ENCODE data around the gene C1QTNF5. TPM values are rescaled to one million over a fixed set of nuclear protein-coding genes. Genes with fewer than 3 reads are reported as not detected.

Gene C1QTNF5
- total and polyA plus RNA-seq, 2 donors from 2014 or later = 40.4 to 42.8 TPM

DNA sequence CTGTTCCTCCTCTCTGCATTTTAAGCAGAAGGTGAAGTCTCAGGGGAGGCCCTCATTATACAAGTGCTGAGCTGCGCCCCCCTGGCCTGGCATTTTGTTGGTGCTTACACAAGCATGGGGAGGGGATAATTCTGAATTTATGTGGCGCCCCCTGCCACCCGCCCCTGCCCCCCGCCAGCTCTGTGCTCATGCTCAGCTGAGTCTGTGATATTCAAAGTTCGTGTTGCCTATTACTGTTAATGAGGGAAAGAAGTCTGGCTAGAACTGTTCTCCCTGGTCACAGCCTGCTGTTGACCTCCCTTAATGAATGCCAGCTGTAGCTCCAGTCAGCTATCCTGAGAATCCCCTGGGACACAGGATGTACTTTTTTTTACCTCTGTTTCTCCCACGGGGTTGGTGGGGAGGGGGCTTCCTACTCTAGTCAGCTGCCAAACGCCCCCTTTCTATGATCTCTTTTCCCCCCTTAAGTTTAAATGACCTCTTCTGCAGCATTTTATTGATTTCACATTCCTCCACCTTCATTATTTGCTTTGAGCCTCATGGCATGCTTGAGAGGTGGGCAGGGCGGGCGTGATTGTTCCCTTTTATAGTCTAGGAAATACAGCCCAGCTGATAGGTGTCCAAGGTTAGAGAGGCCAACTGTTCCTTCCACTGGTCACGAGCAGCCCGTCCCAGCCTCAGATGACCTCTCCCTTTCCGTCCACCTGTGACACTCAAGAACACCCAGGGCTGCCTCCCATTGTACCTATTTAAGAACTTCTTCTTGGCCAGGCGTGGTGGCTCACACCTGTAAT, 28.6 kb upstream of the C1QTNF5 start:
- peak overlapping the region; percentile 91 to 97 for H3K27ac ChIP-seq (ENCODE audit: low read depth in 2 of 2, low read length in 2 of 2)
- DNase-seq (peak; percentile 22 to 78 (median 61)), FAIRE-seq (no peak)
- H3K9me3 ChIP-seq (ENCODE audit: control insufficient read depth in 2 of 3, insufficient read depth in 1 of 3, low read length in 3 of 3) = no peaks in the 10 kb centered on the region
- H3K36me3 ChIP-seq (ENCODE audit: control insufficient read depth in 2 of 3, insufficient read depth in 3 of 3, low read length in 3 of 3) = no peaks in the 10 kb centered on the region
- TF ChIP-seq, protein P1, sequence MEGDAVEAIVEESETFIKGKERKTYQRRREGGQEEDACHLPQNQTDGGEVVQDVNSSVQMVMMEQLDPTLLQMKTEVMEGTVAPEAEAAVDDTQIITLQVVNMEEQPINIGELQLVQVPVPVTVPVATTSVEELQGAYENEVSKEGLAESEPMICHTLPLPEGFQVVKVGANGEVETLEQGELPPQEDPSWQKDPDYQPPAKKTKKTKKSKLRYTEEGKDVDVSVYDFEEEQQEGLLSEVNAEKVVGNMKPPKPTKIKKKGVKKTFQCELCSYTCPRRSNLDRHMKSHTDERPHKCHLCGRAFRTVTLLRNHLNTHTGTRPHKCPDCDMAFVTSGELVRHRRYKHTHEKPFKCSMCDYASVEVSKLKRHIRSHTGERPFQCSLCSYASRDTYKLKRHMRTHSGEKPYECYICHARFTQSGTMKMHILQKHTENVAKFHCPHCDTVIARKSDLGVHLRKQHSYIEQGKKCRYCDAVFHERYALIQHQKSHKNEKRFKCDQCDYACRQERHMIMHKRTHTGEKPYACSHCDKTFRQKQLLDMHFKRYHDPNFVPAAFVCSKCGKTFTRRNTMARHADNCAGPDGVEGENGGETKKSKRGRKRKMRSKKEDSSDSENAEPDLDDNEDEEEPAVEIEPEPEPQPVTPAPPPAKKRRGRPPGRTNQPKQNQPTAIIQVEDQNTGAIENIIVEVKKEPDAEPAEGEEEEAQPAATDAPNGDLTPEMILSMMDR (IDR thresholded peaks at IDR 0.05; ENCODE audit: borderline replicate concordance, extremely low read depth, insufficient read depth) = no peak
- H3K4me3 ChIP-seq (ENCODE audit: low read length in 3 of 3) = peak overlapping the region in 1 of 3 donors; percentile 53
- intact Hi-C loops (cut with DNase I) = no loop called here
- H3K27me3 ChIP-seq (ENCODE audit: control insufficient read depth, insufficient read depth, low read length) = no peaks in the 10 kb centered on the region
- H3K4me1 ChIP-seq (ENCODE audit: control insufficient read depth in 2 of 3, insufficient read depth in 2 of 3, low read depth in 1 of 3, low read length in 3 of 3) = peaks cover 7 to 71% (median 54%) of the 10 kb centered on the region in 3 donors
- H3K9ac ChIP-seq (ENCODE audit: low read length in 3 of 3) = peak overlapping the region in 1 of 3 donors; percentile 78

DNA sequence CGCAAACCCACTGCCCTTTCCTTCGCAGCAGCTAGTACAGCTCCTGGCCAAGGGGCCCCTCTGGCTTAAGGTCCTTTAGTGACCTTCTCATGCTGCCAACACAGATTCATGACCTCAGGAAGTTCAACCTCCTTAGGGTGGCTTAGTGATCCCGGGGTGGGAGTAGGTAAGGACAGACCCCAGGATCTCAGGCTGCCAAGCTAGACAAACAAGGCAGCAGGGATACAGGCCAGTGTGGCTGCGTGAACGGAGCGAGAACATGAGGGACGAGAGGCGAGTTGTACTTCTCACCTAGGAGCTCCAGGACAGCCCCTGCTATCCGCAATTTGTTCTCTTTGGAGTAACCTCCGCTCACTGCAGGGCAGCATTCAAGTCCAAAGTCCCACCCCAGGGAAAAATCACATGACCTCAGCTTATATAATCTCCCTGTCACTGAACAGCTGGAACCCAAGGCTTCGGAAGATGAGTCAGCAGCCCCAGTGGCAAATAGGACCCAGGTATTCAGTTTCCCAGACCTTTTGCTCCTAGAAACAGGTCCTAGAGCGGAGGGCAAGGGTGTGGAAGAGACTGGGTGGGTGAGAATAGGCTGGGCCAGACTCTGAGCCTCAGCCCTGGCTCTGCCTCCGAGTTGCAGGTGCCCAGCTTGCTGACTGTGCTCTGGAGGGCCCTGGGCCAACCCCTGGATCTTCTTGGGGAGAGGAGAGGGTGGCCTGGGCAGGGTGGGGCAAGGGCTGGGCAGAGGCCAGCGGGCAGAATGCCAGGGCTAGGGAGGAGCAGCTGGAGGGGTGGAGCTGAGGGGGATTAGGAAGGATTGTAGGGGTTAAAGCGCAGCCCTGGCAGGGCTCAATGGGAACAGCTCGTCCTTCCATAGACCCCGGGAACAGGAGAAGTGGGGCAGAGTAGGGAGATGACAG, 27.7 kb upstream of the C1QTNF5 start:
- no peaks in the 10 kb centered on the region for H3K36me3 ChIP-seq (ENCODE audit: control insufficient read depth in 2 of 3, insufficient read depth in 3 of 3, low read length in 3 of 3)
- peak overlapping the region; percentile 91 to 97 for H3K27ac ChIP-seq (ENCODE audit: low read depth in 2 of 2, low read length in 2 of 2)
- H3K27me3 ChIP-seq (ENCODE audit: control insufficient read depth, insufficient read depth, low read length) = no peaks in the 10 kb centered on the region
- H3K9me3 ChIP-seq (ENCODE audit: control insufficient read depth in 2 of 3, insufficient read depth in 1 of 3, low read length in 3 of 3) = no peaks in the 10 kb centered on the region
- peak overlapping the region in 2 of 3 donors; percentile 5 to 53 for H3K4me3 ChIP-seq (ENCODE audit: low read length in 3 of 3)
- peaks cover 7 to 68% (median 46%) of the 10 kb centered on the region in 3 donors for H3K4me1 ChIP-seq (ENCODE audit: control insufficient read depth in 2 of 3, insufficient read depth in 2 of 3, low read depth in 1 of 3, low read length in 3 of 3)
- intact Hi-C loops (cut with DNase I) = no loop called here
- peak overlapping the region in 2 of 3 donors; percentile 54 to 78 for H3K9ac ChIP-seq (ENCODE audit: low read length in 3 of 3)
- peak in 4 of 5 donors; percentile 62 to 93 (median 74) for DNase-seq
- TF ChIP-seq, protein P1 (IDR thresholded peaks at IDR 0.05; ENCODE audit: borderline replicate concordance, extremely low read depth, insufficient read depth) = no peak
- FAIRE-seq = no peak

DNA sequence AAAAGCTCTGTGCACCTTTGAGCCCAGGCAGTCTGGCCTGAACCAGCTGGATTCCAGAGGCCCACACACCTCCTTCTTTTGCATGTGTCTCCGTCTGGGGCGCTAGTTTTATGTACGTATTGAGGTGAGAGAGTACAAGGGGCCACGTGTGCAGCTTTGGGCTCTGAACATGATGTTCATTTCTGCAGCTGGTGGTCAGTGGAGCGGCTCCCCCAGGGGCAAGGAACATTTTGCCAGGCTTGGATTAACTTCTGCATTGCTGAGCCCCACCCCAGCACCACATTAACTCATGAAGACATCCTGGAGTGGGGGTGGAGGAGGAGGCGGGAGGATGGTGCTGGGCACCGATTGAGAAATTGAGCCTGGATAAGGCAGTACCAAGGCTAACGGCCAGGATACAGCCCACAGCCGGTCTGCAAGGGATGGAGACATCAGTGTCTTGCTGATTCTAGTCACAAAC, 27.0 kb upstream of the C1QTNF5 start:
- peak overlapping the region; percentile 91 to 97 for H3K27ac ChIP-seq (ENCODE audit: low read depth in 2 of 2, low read length in 2 of 2)
- DNase-seq = peak; percentile 85 to 94 (median 92)
- H3K4me1 ChIP-seq (ENCODE audit: control insufficient read depth in 2 of 3, insufficient read depth in 2 of 3, low read depth in 1 of 3, low read length in 3 of 3) = peaks cover 7 to 69% (median 46%) of the 10 kb centered on the region in 3 donors
- no peaks in the 10 kb centered on the region for H3K9me3 ChIP-seq (ENCODE audit: control insufficient read depth in 2 of 3, insufficient read depth in 1 of 3, low read length in 3 of 3)
- intact Hi-C loops (cut with DNase I) = no loop called here
- no peak for FAIRE-seq
- no peaks in the 10 kb centered on the region for H3K27me3 ChIP-seq (ENCODE audit: control insufficient read depth, insufficient read depth, low read length)
- TF ChIP-seq, protein P1 (IDR thresholded peaks at IDR 0.05; ENCODE audit: borderline replicate concordance, extremely low read depth, insufficient read depth) = no peak
- H3K9ac ChIP-seq (ENCODE audit: low read length in 3 of 3) = peak overlapping the region in 2 of 3 donors; percentile 54 to 78
- peak overlapping the region in 2 of 3 donors; percentile 5 to 53 for H3K4me3 ChIP-seq (ENCODE audit: low read length in 3 of 3)
- peaks cover 0 to 3% (median 0%) of the 10 kb centered on the region in 3 donors for H3K36me3 ChIP-seq (ENCODE audit: control insufficient read depth in 2 of 3, insufficient read depth in 3 of 3, low read length in 3 of 3)
